Fibroblast of the aortic adventitia (primary cell): ENCODE measurements around the gene TMPO. TPM values are rescaled to one million over a fixed set of nuclear protein-coding genes. Genes with fewer than 3 reads are reported as not detected.

Source experiments
- DNase-seq: peaks from one replicate; pipeline ENCODE4 v3.0.0-alpha.2; 2010; ENCODE audit warnings: low read depth
- H3K4me3 ChIP-seq: 2 replicates; pipeline ENCODE4 v1.5.1; 2011; ENCODE audit warnings: low read depth, mild to moderate bottlenecking, control low read depth, low read length, moderate library complexity
- total RNA-seq: library from RNA; depleted of rRNA; stranded (reverse); fragments of >200 nt; gene quantifications from 2 replicates; pipeline ENCODE4 v1.2.3, GENCODE V29; 2012; ENCODE audit warnings: low replicate concordance
- TF ChIP-seq, protein P1 (sequence below): IDR thresholded peaks from 2 replicates; pipeline ENCODE4 v1.5.1; 2011; ENCODE audit warnings: mild to moderate bottlenecking, low read length, control low read depth, inconsistent platforms; ENCODE audit not compliant: insufficient read depth

TMPO gene
- total RNA-seq, 1 donor = 130 TPM

DNA sequence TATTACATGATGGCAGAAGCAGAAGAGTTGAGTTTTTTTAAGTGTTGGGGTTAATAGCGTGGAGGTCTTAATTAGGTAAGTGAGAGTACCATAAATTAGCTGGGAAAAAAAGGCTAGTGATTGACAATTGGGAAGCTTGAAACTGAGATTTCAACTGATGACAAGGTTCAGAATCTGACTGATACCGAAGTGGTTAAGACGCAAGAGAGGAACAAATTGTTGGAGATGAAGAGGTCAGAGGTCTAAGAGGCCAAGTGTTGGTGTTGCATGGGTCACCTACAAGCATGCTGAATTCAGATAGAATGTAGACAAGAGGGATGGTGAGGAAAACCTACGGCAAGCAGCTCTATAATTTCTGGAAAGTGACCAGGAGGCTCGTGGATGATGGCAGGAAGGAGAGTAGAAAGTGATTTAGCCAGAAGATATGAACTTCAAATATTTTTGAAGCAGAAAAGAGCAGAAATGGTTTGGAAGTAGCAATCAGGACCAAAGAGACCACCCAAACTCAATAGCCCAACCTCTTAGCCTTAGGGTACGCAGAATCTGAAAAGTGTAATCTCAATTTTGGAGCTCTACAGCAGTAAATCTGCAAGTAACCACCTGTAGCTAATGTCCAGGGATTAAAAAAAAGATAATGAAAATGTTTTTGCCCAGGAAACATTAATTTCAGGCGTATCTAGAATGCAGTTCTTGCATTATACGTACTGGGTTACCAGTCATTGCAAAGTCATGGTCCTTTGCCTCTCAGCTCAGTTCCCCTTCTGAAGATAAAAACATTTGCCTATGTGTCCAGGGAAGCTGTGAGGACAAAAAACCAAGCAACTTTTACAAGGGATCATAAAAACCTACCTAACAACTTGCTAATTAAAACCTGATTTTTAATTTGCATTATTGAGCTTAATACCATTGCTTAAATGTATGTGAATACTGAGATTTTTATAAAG is 1.7 kb upstream of the TMPO start:
- peak overlapping the region; percentile 2 for H3K4me3 ChIP-seq
- DNase-seq = no peak
- TF ChIP-seq, protein P1, sequence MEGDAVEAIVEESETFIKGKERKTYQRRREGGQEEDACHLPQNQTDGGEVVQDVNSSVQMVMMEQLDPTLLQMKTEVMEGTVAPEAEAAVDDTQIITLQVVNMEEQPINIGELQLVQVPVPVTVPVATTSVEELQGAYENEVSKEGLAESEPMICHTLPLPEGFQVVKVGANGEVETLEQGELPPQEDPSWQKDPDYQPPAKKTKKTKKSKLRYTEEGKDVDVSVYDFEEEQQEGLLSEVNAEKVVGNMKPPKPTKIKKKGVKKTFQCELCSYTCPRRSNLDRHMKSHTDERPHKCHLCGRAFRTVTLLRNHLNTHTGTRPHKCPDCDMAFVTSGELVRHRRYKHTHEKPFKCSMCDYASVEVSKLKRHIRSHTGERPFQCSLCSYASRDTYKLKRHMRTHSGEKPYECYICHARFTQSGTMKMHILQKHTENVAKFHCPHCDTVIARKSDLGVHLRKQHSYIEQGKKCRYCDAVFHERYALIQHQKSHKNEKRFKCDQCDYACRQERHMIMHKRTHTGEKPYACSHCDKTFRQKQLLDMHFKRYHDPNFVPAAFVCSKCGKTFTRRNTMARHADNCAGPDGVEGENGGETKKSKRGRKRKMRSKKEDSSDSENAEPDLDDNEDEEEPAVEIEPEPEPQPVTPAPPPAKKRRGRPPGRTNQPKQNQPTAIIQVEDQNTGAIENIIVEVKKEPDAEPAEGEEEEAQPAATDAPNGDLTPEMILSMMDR = no peak

DNA sequence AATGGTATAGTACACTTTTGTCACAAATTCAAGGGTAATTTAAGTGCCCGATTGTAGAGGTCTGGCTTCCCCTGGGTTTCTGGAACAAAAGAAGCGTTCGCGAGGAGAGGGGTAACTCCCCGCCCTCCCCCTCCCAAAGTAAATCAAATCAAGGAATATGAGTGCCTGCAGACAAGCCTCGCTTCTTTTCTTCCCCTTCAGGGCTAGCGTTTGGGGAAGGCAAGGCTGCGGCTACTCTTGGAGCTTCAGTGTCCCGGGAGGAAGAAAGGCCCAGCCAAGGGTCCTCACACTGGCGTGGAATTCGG is 456 bp upstream of the TMPO start:
- TF ChIP-seq, protein P1 = no peak
- peak overlapping the region; percentile 94 for H3K4me3 ChIP-seq
- DNase-seq = no peak

DNA sequence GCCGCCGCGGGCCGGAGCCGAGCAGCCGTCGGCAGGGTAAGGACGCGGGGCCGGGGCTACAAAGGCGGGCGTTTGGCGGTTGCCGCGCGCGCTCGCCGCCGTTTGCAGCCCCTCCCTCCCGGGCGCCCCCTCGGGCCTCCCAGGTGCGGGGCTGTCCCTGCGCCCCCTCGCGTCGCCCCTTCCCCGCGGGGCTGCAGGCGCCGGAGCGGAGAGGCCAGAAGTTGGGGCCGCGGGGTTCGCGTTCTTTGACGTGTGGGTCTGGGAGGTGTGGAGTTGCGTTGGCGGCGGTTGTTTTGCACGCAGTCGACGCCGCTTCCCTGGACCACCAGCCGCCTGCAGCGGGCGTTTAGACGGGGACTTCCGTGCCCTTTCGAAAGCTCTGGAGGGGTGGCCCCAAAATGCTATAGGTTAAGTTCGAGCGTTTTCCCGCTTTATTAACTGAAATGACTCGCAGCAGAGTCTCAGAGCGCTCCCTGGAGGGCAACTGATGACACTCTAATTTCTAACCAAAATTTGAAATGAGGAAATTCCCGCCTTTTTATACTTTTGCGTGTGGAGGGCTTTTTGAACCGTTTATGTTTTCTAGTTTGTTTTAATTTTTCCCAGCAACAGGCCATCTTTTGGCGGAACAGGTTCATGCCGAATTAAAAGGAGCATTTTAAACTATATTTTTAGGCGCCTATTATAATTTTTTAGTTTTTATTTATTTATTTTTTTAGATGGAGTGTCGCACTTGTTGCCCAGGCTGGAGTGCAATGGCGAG is 902 bp downstream of the TMPO start:
- peak; percentile 87 for DNase-seq
- H3K4me3 ChIP-seq = peak overlapping the region; percentile 94
- TF ChIP-seq, protein P1 = peak; percentile 62

DNA sequence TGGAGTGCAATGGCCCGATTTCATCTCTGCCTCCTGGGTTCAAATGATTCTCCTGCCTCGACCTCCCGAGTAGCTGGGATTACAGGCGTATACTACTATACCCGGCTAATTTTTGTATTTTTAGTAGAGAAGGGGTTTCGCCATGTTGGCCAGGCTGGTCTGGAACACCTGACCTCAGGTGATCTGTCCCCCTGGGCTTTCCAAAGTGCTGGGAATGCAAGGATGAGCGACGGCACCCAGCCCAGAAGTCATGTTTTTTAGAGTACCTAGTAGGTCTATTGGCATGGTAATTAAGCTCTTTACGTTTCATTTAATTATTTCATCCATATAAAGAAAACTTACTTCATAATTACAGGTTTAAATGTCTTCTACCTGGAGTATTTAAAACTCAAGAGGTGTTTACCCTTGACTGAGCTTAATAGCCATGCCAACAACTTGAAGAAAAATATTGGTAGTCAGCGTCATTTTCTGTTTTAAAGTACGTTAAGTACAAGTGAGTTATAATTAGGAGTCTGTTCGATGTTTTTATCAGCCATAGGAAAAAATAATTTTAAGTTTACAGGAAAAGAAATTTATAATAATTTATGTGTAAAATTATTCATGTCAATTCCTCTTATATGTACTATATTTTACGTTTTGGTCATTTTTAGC is 4.0 kb downstream of the TMPO start:
- no peak for DNase-seq
- no peak overlapping the region for H3K4me3 ChIP-seq
- TF ChIP-seq, protein P1 = no peak

DNA sequence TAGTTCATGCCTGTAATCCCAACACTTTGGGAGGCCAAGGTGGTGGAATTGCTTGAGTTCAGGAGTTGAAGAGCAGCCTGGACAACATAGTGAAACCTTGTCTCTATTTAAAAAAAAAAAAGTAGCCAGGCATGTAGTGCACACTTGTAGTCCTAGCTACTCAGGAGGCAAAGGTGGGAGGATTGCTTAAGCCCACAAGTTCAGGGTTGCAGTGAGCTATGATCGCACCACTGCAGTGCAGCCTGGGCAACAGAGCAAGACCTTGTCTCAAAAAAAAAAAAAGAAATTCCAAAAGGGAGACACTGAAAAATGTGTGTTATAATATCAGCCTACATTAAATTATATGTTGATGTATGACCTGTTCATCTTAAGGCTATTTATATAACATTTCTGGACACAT is 14.7 kb downstream of the TMPO start:
- TF ChIP-seq, protein P1 = no peak
- no peak overlapping the region for H3K4me3 ChIP-seq
- no peak for DNase-seq

DNA sequence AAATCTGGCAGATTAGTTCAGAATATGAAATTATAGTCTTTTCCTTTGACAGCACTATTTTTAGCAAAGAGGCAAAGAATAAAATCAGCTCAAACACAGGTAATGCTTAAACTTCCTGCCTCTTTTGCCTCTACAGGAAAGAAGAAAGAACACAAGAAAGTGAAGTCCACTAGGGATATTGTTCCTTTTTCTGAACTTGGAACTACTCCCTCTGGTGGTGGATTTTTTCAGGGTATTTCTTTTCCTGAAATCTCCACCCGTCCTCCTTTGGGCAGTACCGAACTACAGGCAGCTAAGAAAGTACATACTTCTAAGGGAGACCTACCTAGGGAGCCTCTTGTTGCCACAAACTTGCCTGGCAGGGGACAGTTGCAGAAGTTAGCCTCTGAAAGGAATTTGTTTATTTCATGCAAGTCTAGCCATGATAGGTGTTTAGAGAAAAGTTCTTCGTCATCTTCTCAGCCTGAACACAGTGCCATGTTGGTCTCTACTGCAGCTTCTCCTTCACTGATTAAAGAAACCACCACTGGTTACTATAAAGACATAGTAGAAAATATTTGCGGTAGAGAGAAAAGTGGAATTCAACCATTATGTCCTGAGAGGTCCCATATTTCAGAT is 17.4 kb downstream of the TMPO start:
- no peak overlapping the region for H3K4me3 ChIP-seq
- DNase-seq = peak; percentile 72
- TF ChIP-seq, protein P1 = peak; percentile 55
